Tibial nerve (tissue), 4 donors: Measurements from ENCODE around the gene CARD10.
"Not testable (repeated sequence)": the region's sequence is repeated elsewhere in the genome, so short reads cannot be mapped to it uniquely, and the experiment has no call there.

Experiments
- CTCF ChIP-seq, 5 experiments: fragments of 200-600 bp in 3 of 5; fragments of 450-650 bp in 2 of 5; sonication (generic) in 3 of 5; IDR thresholded peaks; one replicate each; pipeline ENCODE4 v1.5.1; 2016 to 2019; ENCODE audit warnings: antibody characterized with exemption in 5 of 5, mild to moderate bottlenecking in 3 of 5, moderate library complexity in 2 of 5
- EP300 ChIP-seq, 2 donors: sonication (generic); formaldehyde crosslinking; IDR thresholded peaks; one replicate each; pipeline ENCODE4 v1.6.1; 2017; ENCODE audit warnings: antibody characterized with exemption in 2 of 2, mild to moderate bottlenecking in 1 of 2
- POLR2A ChIP-seq, 2 donors: fragments of 450-650 bp; IDR thresholded peaks; one replicate each; pipeline ENCODE4 v1.6.1; 2017; ENCODE audit warnings: antibody characterized with exemption in 2 of 2, mild to moderate bottlenecking in 2 of 2, moderate library complexity in 2 of 2

GRCh38 chr22:37527952-37528351 is 8.7 kb upstream of the CARD10 start:
- TF ChIP-seq CTCF, POLR2A, EP300 (IDR thresholded peaks at IDR 0.05): not testable (repeated sequence)
